ENCODE measurements around the gene RIC8B. TPM values are rescaled to one million over a fixed set of nuclear protein-coding genes. Genes with fewer than 3 reads are reported as not detected.
A peak's percentile ranks its signal among the peaks of the same experiment; 100 is the strongest.

RIC8B gene
- polyA plus RNA-seq, 3 donors = 2.7 to 3.8 (median 2.7) TPM

DNA sequence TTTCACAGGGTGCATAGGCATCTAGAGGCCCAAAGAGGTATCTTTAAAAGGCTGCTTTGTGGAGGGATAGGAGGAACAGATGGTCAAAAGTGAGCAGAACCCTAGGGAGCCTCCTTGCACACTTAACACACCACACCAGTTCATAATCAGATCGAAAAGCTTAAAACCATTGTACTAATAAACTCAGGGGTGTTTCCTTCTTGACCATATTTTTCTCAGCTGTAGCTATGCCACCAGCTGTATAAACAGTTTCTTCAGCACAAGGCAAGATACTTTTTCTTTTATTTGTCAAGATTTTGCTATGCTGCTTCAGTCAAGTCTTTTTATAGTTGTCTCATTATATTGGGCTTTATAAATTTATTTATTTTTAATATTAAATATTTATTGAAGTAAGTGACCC lies 88.7 kb downstream of the RIC8B start:
- Mint-ChIP-seq H3K4me1 (no peaks in the 10 kb centered on the region), H3K4me3 (no peak overlapping the region), H3K27me3 (ENCODE audit: low read depth in 3 of 3) (peaks cover 0 to 9% (median 3%) of the 10 kb centered on the region in 3 donors), H3K27ac (peak overlapping the region in 1 of 7 donors; percentile 35), H3K36me3 (peaks cover 57 to 62% of the 10 kb centered on the region in 2 donors), H3K9me3 (no peaks in the 10 kb centered on the region)
- peaks cover 16 to 36% of the 10 kb centered on the region in 2 donors for H3K36me3 ChIP-seq (replicated peaks in 1 of 2; ENCODE audit: control insufficient read depth in 1 of 2, insufficient read depth in 2 of 2, low read length in 2 of 2)
- H3K4me2 ChIP-seq (replicated peaks; ENCODE audit: extremely low read depth, low read length, poor library complexity, severe bottlenecking) = no peak overlapping the region
- H3K4me1 ChIP-seq (ENCODE audit: control insufficient read depth in 1 of 2, insufficient read depth in 2 of 2, low read length in 2 of 2) = no peaks in the 10 kb centered on the region
- H3K27ac ChIP-seq (ENCODE audit: low read depth in 1 of 2, low read length in 2 of 2) = no peak overlapping the region
- H3K4me3 ChIP-seq (replicated peaks in 1 of 3; ENCODE audit: low read depth in 2 of 3, low read length in 3 of 3) = no peak overlapping the region
- H3K9me3 ChIP-seq (replicated peaks in 1 of 2; ENCODE audit: control insufficient read depth in 1 of 2, insufficient read depth in 1 of 2, low read length in 2 of 2) = no peaks in the 10 kb centered on the region
- peaks cover 3 to 7% of the 10 kb centered on the region in 2 donors for H3K27me3 ChIP-seq (ENCODE audit: control insufficient read depth in 2 of 2, insufficient read depth in 2 of 2, low read length in 2 of 2)
- no peaks in the 10 kb centered on the region for H3K79me2 ChIP-seq (ENCODE audit: insufficient read depth, low read length)
- no peak for TF ChIP-seq CTCF (IDR thresholded peaks at IDR 0.05)
- no peaks in the 10 kb centered on the region for H4K20me1 ChIP-seq (ENCODE audit: insufficient read depth, low read length)
- DNase-seq = no peak
- no peak overlapping the region for H2AFZ ChIP-seq (ENCODE audit: insufficient read depth, low read depth, low read length, poor library complexity, severe bottlenecking)
- intact Hi-C loops (cut with micrococcal nuclease) = no loop called here
- WGBS (ENCODE audit: insufficient coverage) = 100% methylated on average over 1 of the region's 1 CpG
- H3K9ac ChIP-seq (ENCODE audit: insufficient read depth, low read length, poor library complexity, severe bottlenecking) = no peak overlapping the region

- Histone ChIP-seq H2AFZ (ENCODE audit: insufficient read depth, low read depth, low read length, poor library complexity, severe bottlenecking) (no peak overlapping the region), H3K9ac (ENCODE audit: insufficient read depth, low read length, poor library complexity, severe bottlenecking) (no peak overlapping the region), H3K9me3 (replicated peaks in 1 of 2; ENCODE audit: control insufficient read depth in 1 of 2, insufficient read depth in 1 of 2, low read length in 2 of 2) (no peaks in the 10 kb centered on the region), H3K79me2 (ENCODE audit: insufficient read depth, low read length) (no peaks in the 10 kb centered on the region), H3K4me3 (replicated peaks in 1 of 3; ENCODE audit: low read depth in 2 of 3, low read length in 3 of 3) (no peak overlapping the region), H3K27me3 (ENCODE audit: control insufficient read depth in 2 of 2, insufficient read depth in 2 of 2, low read length in 2 of 2) (peaks cover 6 to 7% of the 10 kb centered on the region in 2 donors), H3K4me2 (replicated peaks; ENCODE audit: extremely low read depth, low read length, poor library complexity, severe bottlenecking) (no peak overlapping the region), H3K36me3 (replicated peaks in 1 of 2; ENCODE audit: control insufficient read depth in 1 of 2, insufficient read depth in 2 of 2, low read length in 2 of 2) (peaks cover 9 to 27% of the 10 kb centered on the region in 2 donors), H4K20me1 (ENCODE audit: insufficient read depth, low read length) (no peaks in the 10 kb centered on the region), H3K4me1 (ENCODE audit: control insufficient read depth in 1 of 2, insufficient read depth in 2 of 2, low read length in 2 of 2) (no peaks in the 10 kb centered on the region), H3K27ac (ENCODE audit: low read depth in 1 of 2, low read length in 2 of 2) (no peak overlapping the region)
- no peak overlapping the region for H3K4me3 Mint-ChIP-seq
- peak overlapping the region in 1 of 7 donors; percentile 5 for H3K27ac Mint-ChIP-seq
- no peaks in the 10 kb centered on the region for H3K4me1 Mint-ChIP-seq
- peaks cover 59 to 65% of the 10 kb centered on the region in 2 donors for H3K36me3 Mint-ChIP-seq
- intact Hi-C loops (cut with micrococcal nuclease) = no loop called here
- no peak for TF ChIP-seq CTCF (IDR thresholded peaks at IDR 0.05)
- WGBS (ENCODE audit: insufficient coverage) = 100% methylated on average over 1 of the region's 3 CpGs
- no peak for DNase-seq
- H3K9me3 Mint-ChIP-seq = no peaks in the 10 kb centered on the region
- H3K27me3 Mint-ChIP-seq (ENCODE audit: low read depth in 3 of 3) = peaks cover 0 to 13% (median 5%) of the 10 kb centered on the region in 3 donors
These were observed 91.2 kb downstream of the RIC8B start for GRCh38 chr12:106865683-106866082.

Data from CD14-positive monocyte (primary cell).